ENCODE data around the gene MRPL53.

DNA sequence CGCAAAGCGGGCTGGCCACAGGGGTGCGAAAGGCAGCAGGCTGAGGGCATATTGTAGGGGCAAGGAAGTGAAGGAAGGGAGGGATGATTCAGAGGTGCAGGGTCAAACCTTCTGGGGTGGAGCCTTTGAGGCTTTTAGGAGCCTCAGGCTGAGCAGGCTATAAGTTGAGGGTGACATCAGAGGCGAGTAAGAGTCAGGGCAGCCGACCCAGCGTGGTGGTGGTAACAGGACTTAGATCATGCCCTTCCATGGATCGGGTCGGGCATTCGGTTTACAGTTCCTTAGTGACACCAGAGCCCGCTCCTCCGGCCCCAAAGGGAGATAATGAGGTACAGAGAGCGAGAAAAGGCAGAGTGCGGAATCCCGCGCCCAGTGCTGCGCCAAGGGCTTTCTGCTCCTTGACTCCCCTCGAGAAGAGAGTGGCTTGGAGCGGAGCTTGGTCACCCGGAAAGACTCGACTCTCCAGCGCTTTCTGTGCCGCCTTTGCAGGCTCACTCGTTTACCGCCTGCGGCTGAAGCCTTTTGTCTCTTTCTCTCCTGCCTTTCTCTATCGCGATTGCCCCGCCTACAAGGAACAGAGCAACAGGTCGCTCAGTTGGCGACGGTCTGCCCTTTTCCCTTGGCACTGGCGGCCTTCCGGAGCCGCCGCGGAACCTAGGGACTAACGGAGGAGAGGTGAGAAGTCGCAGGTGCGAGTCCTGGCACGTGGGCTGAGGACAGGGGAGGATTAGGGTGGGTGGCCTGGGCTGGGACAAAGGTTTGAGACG, 26.2 kb upstream of the MRPL53 start:
- TF ChIP-seq CTCF (IDR thresholded peaks at IDR 0.05) (no peak), POLR2A (IDR thresholded peaks at IDR 0.05) (no peak)
